GM21367 (cell line): Measurements from ENCODE around the gene CHERP.

Experiments used
- ATAC-seq: cut with Tn5 transposase; IDR thresholded peaks from one replicate; pipeline ENCODE4 v1.9.1; 2021; ENCODE audit not compliant: unreplicated experiment

The CHERP gene

GRCh38 chr19:16542045-16542909 lies at the start of gene CHERP:
TSS of gene CHERP (minus strand) at chr19:16542437. CDS start at chr19:16542378, 59 bp downstream.
- ATAC-seq = peak; percentile 62

- ATAC-seq = no peak
These were observed 48.9 kb upstream of the CHERP start for GRCh38 chr19:16590876-16591802.

- ATAC-seq = no peak
These were observed 47.7 kb upstream of the CHERP start for GRCh38 chr19:16589917-16590316.

GRCh38 chr19:16588824-16589577 lies 46.8 kb upstream of the CHERP start:
- no peak for ATAC-seq

- peak; percentile 32 for ATAC-seq
These were observed 45.9 kb upstream of the CHERP start for GRCh38 chr19:16587833-16588823.

- ATAC-seq = no peak
These were observed 45.0 kb upstream of the CHERP start for GRCh38 chr19:16586991-16587832.

- ATAC-seq = no peak
These were observed 44.2 kb upstream of the CHERP start for GRCh38 chr19:16586477-16586871.

GRCh38 chr19:16585808-16586476 lies 43.7 kb upstream of the CHERP start:
- no peak for ATAC-seq

- no peak for ATAC-seq
These were observed 43.0 kb upstream of the CHERP start for GRCh38 chr19:16585094-16585801.

- ATAC-seq = peak; percentile 35
These were observed 42.2 kb upstream of the CHERP start for GRCh38 chr19:16584248-16585093.

- no peak for ATAC-seq
These were observed 40.4 kb upstream of the CHERP start for GRCh38 chr19:16582486-16583261.

- ATAC-seq = no peak
These were observed 39.7 kb upstream of the CHERP start for GRCh38 chr19:16581971-16582343.

GRCh38 chr19:16581145-16581970 lies 39.1 kb upstream of the CHERP start:
- no peak for ATAC-seq

GRCh38 chr19:16579381-16579780 lies 37.1 kb upstream of the CHERP start:
- no peak for ATAC-seq

- ATAC-seq = no peak
These were observed 35.3 kb upstream of the CHERP start for GRCh38 chr19:16577531-16577985.
